NCI-H2196 (cell line): ENCODE measurements around the gene KCNIP1.

Source experiments
- DNase-seq: peaks from one replicate; lab custom pipeline; 2025; ENCODE audit not compliant: unreplicated experiment; lab: John Stamatoyannopoulos, UW

KCNIP1 gene

DNA sequence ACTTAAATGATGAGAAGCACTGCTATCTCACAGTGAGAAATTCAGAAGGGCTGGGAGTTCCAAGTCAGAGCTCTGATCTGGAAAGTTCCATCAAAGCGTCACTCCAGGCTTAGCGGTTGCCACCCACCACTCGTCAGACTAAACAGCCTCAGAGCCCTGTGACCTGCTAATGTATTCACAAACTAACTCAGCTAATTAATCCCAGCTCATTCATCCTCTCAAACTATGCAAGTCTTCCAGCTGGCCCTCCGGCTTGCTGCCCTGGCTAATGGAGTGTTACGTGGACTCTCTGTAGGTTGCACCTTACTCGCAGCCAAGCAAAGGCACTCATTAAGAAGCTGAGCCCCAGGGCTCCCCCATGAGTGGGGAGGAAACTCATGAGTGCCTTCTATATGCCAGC lies 197.5 kb downstream of the KCNIP1 start:
- DNase-seq = no peak

DNA sequence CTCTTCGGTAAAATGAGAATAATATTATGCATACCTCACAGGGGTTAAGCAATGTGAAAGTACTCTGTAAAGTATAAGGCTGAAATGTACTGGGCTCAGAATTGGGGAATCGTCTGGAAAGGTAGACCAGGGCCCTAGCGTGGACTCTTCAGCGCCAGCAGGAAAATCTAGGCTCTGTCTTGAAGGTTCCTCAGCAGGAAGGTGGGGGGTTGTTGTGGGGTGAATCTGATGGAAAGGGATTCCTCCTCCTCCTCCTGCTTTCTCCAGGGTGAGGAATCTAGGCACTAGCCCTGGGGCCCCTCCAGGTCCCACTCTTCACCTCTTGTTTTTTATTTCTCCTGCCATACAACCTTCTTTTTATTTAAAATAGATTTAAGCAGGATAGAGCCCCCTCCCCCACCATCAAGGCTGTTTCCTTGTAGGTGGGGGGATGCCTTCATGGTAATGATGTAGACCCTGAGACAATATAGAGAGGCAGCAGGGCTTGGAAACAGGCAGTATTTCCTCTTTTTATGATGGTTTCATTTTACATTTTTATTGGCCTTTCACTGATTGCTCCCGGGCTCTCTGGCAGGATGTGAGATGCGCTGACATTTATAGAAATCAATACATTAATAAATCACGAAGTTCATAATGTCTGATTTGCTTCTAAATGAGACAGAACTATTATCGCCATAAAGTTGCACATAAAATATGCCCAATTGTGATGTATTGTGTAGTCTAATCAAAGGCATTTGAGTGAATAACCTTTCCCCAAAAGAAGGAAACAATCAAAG lies 200.8 kb downstream of the KCNIP1 start:
- no peak for DNase-seq

DNA sequence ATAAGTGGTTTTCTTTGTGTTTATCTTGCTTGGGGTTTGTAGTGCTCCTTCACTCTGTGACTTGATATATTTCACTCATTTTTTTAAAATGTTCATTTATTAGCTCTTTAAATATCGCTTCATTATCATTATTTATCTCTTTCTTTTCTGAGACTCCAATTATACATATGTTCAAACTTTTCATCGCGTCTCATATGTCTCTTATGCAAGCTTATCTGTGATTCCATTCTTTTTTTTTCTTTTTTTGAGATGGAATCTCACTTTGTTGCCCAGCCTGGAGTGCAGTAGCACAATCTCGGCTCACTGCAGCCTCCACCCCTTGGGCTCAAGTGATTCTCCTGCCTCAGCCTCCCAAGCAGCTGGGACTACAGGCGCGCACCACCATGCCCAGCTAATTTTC lies 205.8 kb downstream of the KCNIP1 start:
- no peak for DNase-seq

DNA sequence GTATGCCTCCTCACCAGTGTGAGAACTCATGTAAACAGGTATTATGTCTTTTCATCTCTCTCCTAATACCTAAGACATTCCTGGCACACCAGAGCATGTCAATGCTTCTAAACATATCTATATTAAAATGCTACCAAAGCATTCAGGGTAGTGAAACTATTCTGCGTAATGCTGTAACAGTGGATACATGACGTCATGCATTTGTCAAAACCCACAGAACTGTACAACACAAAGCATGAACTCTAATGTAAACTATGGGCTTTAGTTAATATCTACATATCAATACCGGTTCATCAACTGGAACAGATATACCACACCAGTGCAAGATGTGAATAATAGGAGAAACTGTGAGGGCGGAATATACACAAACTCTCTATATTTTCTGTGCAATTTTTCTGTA lies 207.5 kb downstream of the KCNIP1 start:
- no peak for DNase-seq

DNA sequence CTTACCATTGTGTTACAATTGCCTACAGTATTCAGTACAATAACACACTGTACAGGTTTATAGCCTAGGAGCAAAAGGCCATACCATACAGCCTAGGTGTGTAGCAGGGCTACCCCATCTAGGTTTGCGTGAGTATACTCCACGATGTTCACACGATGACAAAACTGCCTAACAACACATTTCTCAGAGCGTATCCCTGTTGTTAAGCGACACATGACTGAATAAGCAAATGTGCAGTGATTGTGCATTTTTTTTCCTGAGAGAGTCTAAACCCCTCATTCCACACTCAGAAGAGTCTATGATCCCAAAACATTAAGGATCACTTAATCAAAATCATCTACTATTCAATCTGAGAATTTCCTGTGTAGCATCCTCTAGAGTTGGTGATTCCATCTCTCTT lies 211.3 kb downstream of the KCNIP1 start:
- DNase-seq = no peak

DNA sequence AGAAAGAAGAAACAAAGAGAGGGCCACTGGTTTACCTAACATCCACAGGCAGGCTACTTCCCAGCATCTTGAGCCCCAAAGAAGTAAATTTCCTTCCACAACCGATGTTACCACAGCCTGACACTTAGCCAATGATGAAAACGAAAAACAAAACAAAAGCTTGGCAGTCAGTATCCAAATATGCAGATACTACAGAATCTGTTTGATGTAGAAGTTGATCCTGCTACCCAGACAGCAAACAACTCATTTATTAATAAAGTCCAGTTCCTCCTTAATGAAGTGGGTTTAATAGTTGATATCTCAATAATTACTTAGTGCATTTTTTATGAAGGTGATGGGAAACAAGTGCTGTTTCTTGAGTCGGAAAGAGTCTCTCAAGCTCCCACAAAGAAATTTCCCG lies 212.6 kb downstream of the KCNIP1 start:
- DNase-seq = no peak

DNA sequence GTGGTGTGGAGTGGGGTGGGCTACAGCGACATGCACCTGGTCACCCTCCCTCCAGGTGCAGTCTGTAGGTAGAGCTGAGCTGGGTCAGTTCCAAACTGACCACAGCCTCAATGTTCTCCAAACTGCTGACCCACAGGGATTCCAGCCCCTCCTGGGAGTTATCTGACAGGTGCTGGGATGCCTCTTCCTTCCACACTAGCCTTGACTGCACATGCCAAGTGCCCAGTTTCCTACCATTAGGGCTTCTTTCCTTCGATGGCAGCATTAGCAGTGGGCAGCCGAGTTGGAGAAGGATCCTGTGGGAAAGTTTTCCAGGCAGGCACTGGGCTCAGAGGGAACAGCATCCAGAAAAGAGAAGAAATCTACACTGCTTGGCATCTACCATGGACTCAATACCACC lies 215.7 kb downstream of the KCNIP1 start:
- DNase-seq = no peak

DNA sequence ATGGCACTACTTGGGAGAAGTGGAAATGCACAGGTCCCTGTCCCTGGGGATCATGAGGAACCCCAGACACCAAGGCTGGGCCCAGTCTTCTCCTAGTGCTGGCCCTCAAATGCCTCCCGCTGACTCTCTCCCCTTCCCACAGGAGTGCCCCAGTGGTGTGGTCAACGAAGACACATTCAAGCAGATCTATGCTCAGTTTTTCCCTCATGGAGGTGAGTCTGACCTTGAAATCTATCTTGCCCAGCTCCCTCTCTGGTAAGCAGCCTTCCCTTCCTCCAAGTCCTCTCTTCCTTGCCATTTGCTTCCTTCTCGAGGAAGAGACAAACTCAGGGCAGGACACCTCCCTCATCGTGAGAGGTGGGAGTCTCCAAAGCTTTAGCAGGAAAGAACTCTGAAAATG lies 216.4 kb downstream of the KCNIP1 start:
- no peak for DNase-seq

DNA sequence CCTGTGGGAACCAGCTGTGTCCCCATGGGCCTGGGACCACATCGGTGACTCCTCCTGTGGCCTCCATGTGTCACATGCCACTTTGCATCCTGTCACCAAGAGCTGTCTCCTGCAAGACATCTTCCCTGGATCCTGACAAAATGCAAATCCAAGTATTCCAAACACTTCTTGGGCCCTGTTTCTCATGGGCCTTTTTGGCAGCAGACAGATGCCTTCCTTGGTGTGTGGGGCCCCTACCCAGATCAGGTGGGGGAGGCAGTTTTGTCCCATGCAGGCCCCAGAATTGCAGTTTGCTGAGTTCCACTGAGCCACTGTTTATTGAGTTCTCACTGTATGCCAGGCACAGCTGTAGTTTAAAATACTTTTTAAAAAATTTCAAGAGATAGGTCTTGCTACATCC lies 217.2 kb downstream of the KCNIP1 start:
- DNase-seq = no peak

DNA sequence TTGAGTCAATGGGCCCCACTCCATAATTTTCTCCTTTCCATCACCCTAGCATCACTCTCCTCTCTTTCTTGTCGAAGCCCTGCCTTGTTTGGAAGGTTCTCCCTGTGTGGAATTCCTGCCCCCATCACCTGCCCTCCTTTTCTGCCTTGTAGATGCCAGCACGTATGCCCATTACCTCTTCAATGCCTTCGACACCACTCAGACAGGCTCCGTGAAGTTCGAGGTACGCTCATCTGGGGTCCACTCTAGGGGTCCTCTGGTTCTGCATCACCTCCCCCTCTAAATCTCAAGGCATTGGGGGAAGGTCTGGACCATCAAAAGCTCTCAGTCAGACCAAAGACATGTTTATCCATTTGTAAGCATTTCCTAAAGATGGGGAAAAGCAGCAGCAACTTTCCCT lies 217.9 kb downstream of the KCNIP1 start:
- no peak for DNase-seq

DNA sequence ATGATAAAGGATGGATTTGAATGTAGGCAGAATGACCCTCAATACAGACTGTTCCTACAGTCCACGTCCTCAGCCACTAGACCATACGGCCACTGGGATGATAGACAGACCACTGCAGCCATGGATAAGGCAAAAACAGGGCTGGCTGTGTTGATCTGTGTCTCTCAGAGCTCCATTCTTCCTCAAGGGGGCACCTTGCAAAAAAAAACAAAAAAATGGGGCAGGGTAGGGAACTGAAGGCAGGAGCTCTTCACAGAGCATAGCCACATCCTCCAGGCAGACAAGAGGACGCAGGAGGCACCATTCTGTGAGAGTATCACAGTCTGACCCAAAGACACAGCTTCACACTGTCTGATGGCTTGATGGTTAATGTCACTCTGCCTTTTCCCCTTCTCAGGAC lies 218.5 kb downstream of the KCNIP1 start:
- DNase-seq = no peak

DNA sequence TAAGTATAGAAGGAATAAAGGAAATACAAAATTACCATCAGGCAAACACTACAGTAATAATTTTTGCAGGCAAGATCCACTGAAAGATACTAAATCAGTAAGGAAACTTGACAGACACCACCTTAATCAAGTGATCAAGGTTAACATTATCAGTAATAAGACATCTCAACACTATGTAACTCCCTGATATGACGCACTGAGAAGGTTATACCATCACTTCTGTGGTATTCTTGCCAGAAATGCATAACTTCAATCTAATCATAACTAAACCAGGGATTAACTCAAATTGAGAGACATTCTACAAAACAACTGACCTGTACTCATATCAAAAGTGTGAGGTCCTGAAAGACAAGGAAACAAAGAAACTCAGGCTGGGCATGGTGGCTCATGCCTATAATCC lies 227.2 kb downstream of the KCNIP1 start:
- DNase-seq = no peak

DNA sequence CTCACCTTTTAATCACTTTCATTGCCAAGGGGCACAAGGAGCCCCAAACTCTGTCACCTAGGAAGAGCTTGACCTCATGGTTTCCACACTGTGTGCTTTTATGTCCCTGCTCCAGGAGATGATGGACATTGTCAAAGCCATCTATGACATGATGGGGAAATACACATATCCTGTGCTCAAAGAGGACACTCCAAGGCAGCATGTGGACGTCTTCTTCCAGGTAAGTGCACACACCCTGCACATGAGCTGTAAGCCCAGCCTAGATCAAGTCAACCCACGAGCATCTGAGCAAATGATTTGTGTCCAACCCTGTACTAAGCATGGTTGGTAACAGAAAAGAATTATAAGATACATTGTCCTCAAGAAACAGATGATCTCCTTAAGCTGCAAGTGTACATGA lies 228.9 kb downstream of the KCNIP1 start:
- no peak for DNase-seq

DNA sequence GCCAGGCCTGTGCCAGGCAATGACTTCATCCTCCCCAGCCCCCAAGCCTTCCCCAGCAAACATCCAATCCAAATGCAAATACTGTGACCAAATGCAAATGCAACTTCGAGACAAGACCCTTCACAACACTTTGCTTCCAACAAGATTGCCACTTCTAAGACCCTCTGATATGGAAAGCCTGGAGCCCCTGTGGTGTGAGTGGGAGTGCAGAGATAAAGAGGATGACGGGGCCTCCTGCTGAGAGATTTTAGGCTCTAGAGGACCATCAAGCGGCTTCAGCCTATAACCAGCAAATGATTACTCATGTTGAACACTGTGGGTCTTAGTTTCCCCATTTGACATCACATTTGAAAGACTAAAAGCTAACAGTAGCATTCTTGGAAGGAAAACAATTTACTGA lies 233.1 kb downstream of the KCNIP1 start:
- DNase-seq = no peak

DNA sequence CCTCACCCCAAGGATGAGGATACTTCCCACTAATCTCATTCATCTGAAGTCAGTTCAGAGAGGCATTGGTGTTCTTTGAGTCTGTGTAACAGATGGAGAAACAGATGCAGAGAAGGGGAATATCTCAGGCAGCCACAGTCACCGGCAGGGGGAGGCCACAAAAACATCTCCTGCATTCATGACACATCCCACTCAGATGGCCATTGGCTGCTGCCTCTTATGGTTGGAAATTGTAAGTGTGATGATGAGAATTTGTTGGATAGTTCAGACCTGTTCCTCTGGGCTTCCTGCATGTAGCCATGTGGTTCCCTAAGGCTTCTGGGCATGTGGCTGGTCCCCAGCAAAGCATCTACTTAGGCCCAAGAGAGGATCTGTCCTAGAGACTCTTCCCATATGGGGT lies 233.8 kb downstream of the KCNIP1 start:
- no peak for DNase-seq

DNA sequence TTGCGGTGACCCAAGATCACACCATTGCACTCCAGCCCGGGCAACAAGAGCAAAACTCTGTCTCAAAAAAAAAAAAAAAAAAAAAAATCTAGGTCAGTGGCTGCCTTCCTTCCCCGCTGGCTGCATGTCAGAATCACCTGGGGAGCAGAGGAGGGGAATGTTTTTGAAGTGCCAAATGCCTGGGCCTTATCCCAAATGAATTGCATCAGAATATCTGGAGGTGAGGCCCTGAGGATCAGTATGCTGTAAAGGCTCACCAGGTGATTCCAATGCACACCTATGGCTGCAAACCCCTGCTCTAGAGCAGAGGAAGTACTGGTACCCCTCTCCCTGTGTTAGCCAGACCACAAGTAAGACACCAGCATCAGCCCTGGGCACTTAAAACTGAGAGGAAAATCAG lies 235.0 kb downstream of the KCNIP1 start:
- no peak for DNase-seq

DNA sequence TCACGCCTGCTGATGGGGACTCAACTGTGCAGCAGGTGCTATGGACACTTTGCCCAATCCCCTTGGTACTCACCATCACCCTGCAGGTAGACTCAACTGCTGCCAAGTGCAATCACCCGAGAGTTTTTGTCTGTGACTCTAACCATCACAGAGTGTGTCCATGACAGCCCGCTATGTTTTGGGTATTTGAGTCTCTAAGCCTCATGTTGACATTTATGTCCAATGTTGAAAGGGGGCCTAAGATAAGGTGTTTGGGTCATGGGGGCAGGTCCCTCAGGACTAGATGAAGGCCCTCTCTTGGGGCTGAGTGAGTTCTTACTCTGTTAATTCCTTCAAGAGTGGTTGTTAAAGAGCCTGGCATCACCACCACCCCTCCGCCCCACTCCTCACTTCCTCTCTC lies 235.6 kb downstream of the KCNIP1 start:
- no peak for DNase-seq

DNA sequence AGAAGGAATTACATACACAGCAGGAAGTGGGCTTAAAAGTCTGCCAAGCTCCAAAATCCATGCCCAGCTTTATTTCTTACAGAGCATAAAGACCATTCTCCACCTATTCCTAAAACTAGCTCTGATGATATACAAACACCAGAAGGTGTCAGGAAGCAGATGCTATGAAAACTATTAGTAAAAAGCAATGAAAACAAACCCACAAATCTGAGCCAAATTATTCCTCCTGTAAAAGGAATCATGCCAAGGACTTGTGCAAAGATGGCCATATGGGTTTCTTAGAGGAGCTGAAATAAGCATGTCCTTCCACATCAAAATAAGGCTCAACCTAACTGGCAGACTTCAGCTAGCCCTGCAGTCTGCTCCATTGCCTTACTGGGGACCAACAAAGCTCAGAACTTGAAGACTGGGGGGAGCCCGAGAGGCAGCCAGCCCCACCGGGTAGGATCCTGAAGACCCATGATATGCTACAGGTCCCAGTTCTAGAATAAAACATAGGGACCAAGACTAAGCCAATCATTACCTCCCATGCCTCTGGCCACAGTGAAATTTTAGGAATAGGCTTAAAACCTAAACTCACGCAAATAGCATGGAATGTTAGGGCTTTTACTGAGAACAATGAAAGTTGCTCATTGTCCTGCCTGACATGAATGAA lies 236.9 kb downstream of the KCNIP1 start:
- no peak for DNase-seq

DNA sequence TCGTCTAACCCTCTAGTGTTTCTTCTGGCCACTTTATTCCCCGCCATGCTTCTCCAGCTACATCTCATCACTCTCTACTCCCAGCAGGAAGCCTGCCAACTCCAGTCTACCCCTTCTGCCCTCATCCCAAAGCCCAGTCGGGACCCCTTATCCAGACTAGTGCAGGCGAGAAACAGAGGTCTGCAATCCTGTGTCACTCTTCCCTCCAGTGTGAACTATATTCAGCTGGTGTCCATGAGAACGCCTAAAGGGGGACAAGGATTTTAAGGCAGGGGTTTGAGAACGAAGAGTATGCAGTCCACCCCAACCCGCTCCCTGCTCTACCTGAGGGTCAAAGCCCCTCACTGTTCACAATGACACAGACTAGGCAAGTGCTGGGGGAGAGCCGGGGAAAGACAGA lies 238.0 kb downstream of the KCNIP1 start:
- DNase-seq = no peak

DNA sequence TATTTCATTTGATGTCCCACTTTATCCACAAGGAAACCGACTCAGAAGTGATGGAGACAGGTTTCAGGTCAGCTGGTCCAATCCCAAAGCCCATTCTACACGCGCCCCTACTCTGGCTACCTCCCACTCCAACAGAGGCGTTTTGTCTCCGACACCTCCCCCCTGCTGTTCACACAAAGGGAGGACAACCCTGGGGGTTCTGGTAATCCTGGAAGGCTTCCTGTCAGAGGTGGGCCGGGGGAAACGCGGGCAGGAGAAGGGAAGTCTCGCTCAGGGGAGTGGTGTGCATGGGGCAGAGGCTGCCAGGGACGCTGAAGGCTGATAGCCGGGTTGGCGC lies 240.0 kb downstream of the KCNIP1 start:
- no peak for DNase-seq

DNA sequence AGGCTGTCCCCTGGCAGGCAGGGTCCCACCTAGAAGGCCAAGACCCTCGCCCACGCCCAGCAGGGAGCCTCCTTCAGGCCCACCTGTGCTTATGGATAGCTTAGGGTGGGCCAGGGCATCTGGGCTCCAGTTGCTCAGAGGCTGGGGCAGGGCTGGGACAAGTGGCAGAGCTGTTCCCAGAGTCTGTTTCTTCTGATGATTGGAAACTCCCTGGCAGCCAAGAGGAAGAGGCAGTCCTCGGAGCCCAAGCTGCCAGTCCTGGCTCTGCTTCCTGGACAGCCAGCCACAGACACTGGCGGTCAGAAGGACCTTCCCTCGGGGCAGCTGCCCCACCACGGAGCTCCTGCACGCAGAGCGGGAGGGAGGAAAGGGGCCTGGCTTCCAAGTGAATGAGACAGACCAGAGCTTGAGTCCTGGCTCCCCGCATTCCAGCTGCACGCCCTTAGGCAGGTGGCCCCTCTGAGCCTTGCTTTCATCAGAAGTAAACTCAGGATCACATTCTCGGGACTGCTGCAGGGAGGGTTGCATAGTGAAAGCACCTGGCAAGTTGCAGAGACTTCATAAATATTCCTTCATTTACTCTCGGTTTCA lies 241.8 kb downstream of the KCNIP1 start:
- peak; percentile 17 for DNase-seq

DNA sequence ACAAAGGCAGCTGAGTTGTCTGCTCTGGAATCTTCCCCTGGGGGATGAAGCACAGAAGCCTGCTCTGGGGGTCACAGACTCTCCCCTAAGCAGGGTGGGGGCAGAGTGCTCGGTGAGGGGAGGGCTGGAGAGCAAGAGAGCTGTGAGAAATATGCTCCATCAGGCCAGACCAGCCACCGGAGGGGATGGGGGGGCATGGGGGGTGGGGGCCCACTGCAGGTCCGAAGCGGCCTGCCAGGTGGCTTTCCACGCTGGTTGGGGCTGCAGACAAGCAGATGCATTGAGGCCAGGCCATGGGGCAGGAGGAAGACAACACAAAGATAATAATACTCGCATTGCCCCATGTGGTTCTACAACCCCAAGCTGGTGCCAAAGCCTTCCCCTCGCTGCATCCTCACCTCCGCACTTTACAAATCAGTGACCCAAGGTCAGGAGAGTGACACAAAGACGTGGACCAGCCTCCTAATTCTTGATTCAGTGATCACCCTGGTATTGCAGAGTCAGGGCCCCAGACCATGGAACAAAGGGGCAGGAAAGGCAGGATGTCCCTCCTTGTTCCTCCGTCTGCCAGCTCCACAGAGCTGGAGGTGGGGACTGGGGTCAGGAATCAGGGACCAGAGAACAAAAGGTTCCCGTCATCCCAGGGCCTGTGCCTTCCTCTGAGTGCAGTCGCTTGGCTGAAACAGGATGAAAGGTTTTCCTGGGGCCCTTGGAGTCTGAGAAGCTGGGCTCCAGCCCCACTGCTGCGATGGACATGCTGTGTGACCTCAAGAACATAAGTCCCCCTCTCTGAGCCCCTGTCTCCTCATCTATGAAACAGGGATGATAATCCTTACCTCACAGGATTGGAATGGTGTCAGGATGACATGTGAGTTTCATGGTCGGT lies 242.5 kb downstream of the KCNIP1 start:
- DNase-seq = no peak
